IMR-90 (cell line): Measurements from ENCODE around the gene CNOT6. TPM values are rescaled to one million over a fixed set of nuclear protein-coding genes. Genes with fewer than 3 reads are reported as not detected.

ENCODE experiments used
- ATAC-seq: fragments of 200-7000 bp; cut with Tn5 transposase; 2 replicates; pipeline ENCODE4 v1.9.1; 2020; ENCODE audit warnings: low read depth, mild to moderate bottlenecking, moderate library complexity
- BruUV-seq: library from RNA; stranded (reverse); fragments of 400-500 nt; replicated peaks from 2 replicates; lab custom pipeline; 2021; lab: Mats Ljungman, UMichigan
- CTCF ChIA-PET: fragments of 300-600 bp; formaldehyde crosslinking; extraction: SDS; loops from one replicate; lab custom pipeline; 2021; ENCODE audit warnings: antibody characterized with exemption; lab: Yijun Ruan, JAX
- POLR2A ChIA-PET: fragments of 300-600 bp; sonication (Branson Sonifier 250); formaldehyde crosslinking; loops from one replicate; lab custom pipeline; 2022; ENCODE audit warnings: antibody characterized with exemption; ENCODE audit not compliant: unreplicated experiment; lab: Charles Lee
- DNase-seq: peaks from one replicate; pipeline ENCODE4 v3.0.0; 2013
- H2AFZ ChIP-seq: replicated peaks from 2 replicates; pipeline ENCODE3; 2013; ENCODE audit warnings: low read length, mild to moderate bottlenecking; ENCODE audit not compliant: poor library complexity
- H2AK5ac ChIP-seq: 2 replicates; pipeline ENCODE4 v1.6.1; 2013; ENCODE audit warnings: low read depth, low read length, inconsistent platforms
- H2AK9ac ChIP-seq: replicated peaks from 2 replicates; pipeline ENCODE3; 2013; ENCODE audit warnings: mild to moderate bottlenecking, low read depth, low read length, moderate library complexity; ENCODE audit not compliant: poor library complexity
- H2BK120ac ChIP-seq: 2 replicates; pipeline ENCODE4 v1.6.1; 2013; ENCODE audit warnings: low read depth, low read length, inconsistent platforms
- H2BK15ac ChIP-seq: 3 replicates; pipeline ENCODE4 v1.6.1; 2013; ENCODE audit warnings: low read depth, low read length, inconsistent platforms
- H2BK20ac ChIP-seq: 2 replicates; pipeline ENCODE4 v1.6.1; 2013; ENCODE audit warnings: low read depth, mild to moderate bottlenecking, inconsistent platforms, low read length, moderate library complexity
- H2BK5ac ChIP-seq: 2 replicates; pipeline ENCODE4 v1.6.1; 2013; ENCODE audit warnings: mild to moderate bottlenecking, low read depth, low read length, inconsistent platforms; ENCODE audit not compliant: poor library complexity, severe bottlenecking
- H3K14ac ChIP-seq: replicated peaks from 2 replicates; pipeline ENCODE4 v1.6.1; 2013; ENCODE audit warnings: low read depth, low read length, inconsistent platforms
- H3K18ac ChIP-seq: 2 replicates; pipeline ENCODE4 v1.6.1; 2013; ENCODE audit warnings: low read depth, low read length, control low read depth
- H3K23ac ChIP-seq: 2 replicates; pipeline ENCODE4 v1.6.1; 2013; ENCODE audit warnings: low read depth, low read length, inconsistent platforms
- H3K27ac ChIP-seq: 2 replicates; pipeline ENCODE4 v1.5.1; 2013; ENCODE audit warnings: mild to moderate bottlenecking, control low read depth, low read length; ENCODE audit not compliant: insufficient read depth
- H3K27me3 ChIP-seq: 2 replicates; pipeline ENCODE4 v1.6.1; 2013; ENCODE audit warnings: low read length; ENCODE audit not compliant: control insufficient read depth, insufficient read depth
- H3K36me3 ChIP-seq: 2 replicates; pipeline ENCODE4 v1.6.1; 2013; ENCODE audit warnings: low read length, mixed read lengths; ENCODE audit not compliant: control insufficient read depth, insufficient read depth
- H3K4ac ChIP-seq: 2 replicates; pipeline ENCODE4 v1.6.1; 2013; ENCODE audit warnings: low read depth, low read length, inconsistent platforms
- H3K4me1 ChIP-seq: 2 replicates; pipeline ENCODE4 v1.6.1; 2013; ENCODE audit warnings: low read length, mixed read lengths; ENCODE audit not compliant: control insufficient read depth, insufficient read depth
- H3K4me2 ChIP-seq: 2 replicates; pipeline ENCODE4 v1.6.1; 2013; ENCODE audit warnings: low read depth, mild to moderate bottlenecking, control low read depth, low read length, moderate library complexity
- H3K4me3 ChIP-seq: 2 replicates; pipeline ENCODE4 v1.5.1; 2013; ENCODE audit warnings: low read depth, mild to moderate bottlenecking, control low read depth, low read length, moderate library complexity; ENCODE audit not compliant: insufficient read depth
- H3K56ac ChIP-seq: 2 replicates; pipeline ENCODE4 v1.6.1; 2013; ENCODE audit warnings: low read length, inconsistent platforms; ENCODE audit not compliant: insufficient read depth; ENCODE audit errors: extremely low read depth
- H3K79me1 ChIP-seq, 2 experiments: 2 replicates each; pipeline ENCODE4 v1.6.1; 2013; ENCODE audit warnings: low read length in 2 of 2, inconsistent platforms in 1 of 2, low read depth in 1 of 2
- H3K9ac ChIP-seq: 2 replicates; pipeline ENCODE4 v1.6.1; 2013; ENCODE audit warnings: low read depth, low read length, control low read depth
- H3K9me1 ChIP-seq: 2 replicates; pipeline ENCODE4 v1.6.1; 2013; ENCODE audit warnings: low read length, inconsistent platforms; ENCODE audit not compliant: insufficient read depth
- H3K9me3 ChIP-seq: 2 replicates; pipeline ENCODE4 v1.6.1; 2013; ENCODE audit warnings: low read length; ENCODE audit not compliant: control insufficient read depth, insufficient read depth
- H4K20me1 ChIP-seq: 2 replicates; pipeline ENCODE4 v1.6.1; 2013; ENCODE audit warnings: low read length, inconsistent platforms; ENCODE audit not compliant: insufficient read depth
- H4K5ac ChIP-seq: 2 replicates; pipeline ENCODE4 v1.6.1; 2013; ENCODE audit warnings: mild to moderate bottlenecking, low read depth, low read length, control low read depth
- H4K8ac ChIP-seq, 2 experiments: 2 replicates each; pipeline ENCODE4 v1.6.1; 2013; ENCODE audit warnings: low read depth in 2 of 2, low read length in 2 of 2, control low read depth in 1 of 2, inconsistent platforms in 1 of 2
- H4K91ac ChIP-seq: 2 replicates; pipeline ENCODE4 v1.6.1; 2013; ENCODE audit warnings: low read depth, low read length, inconsistent platforms; ENCODE audit not compliant: insufficient read depth
- CHD1 ChIP-seq: IDR thresholded peaks from 2 replicates; pipeline ENCODE4 v1.6.1; 2012; ENCODE audit warnings: low read depth, low read length, improper control_type of control experiment
- MAFK ChIP-seq: IDR thresholded peaks from 2 replicates; pipeline ENCODE4 v1.6.1; 2012; ENCODE audit warnings: low read depth, low read length, improper control_type of control experiment
- MXI1 ChIP-seq: IDR thresholded peaks from 2 replicates; pipeline ENCODE4 v1.6.1; 2012; ENCODE audit warnings: low read depth, mild to moderate bottlenecking, low read length, moderate library complexity, borderline replicate concordance
- NFE2L2 ChIP-seq: fragments of 150-350 bp; IDR thresholded peaks from 2 replicates; pipeline ENCODE4 v1.6.1; 2016; ENCODE audit warnings: low read depth, mild to moderate bottlenecking, low read length
- RAD21 ChIP-seq: IDR thresholded peaks from 2 replicates; pipeline ENCODE4 v1.6.1; 2012; ENCODE audit warnings: low read length, improper control_type of control experiment
- RFX5 ChIP-seq: IDR thresholded peaks from 2 replicates; pipeline ENCODE4 v1.8.0; 2012; ENCODE audit warnings: low read depth, mild to moderate bottlenecking, low read length, moderate library complexity
- WGBS, 2 experiments: methylation state at CpG; one replicate each; pipeline versions ENCODE4 v1.1.5 to v1.1.7; 2013; ENCODE audit warnings: missing lambda C conversion rate in 2 of 2; ENCODE audit not compliant: insufficient read length in 1 of 2; ENCODE audit errors: extremely low coverage in 2 of 2; 5-methylcytosine and 5-hydroxymethylcytosine counted together
- dilution Hi-C: fragments of 300-500 bp; cut with HindIII; formaldehyde crosslinking; loops from one replicate; pipeline ENCODE4 v1.14.3; 2018; ENCODE audit warnings: low sequenced_read_pairs; ENCODE audit not compliant: unreplicated experiment
- in situ Hi-C: fragments of 300-500 bp; cut with MboI; formaldehyde crosslinking; loops from 3 replicates; pipeline ENCODE4 v1.14.3; 2019; ENCODE audit warnings: low sequenced_read_pairs, inconsistent platforms, mixed read lengths
- intact Hi-C: fragments of 100-400 bp; cut with micrococcal nuclease; formaldehyde crosslinking; loops from 2 replicates; pipeline ENCODE4 v1.10.0; 2022
- polyA plus RNA-seq, 3 experiments: library from polyadenylated mRNA; depleted of rRNA; stranded (reverse); fragments of >200 nt; gene quantifications; 2 replicates each; pipeline ENCODE4 v1.2.3, GENCODE V29; 2012; ENCODE audit warnings: low replicate concordance in 1 of 3
- total RNA-seq: library from RNA; depleted of rRNA; stranded (reverse); fragments of >200 nt; gene quantifications from 2 replicates; pipeline ENCODE4 v1.2.3, GENCODE V29; 2012
- TF ChIP-seq, protein P1 (sequence below): fragments of 150-350 bp; IDR thresholded peaks from 2 replicates; pipeline ENCODE4 v1.6.1; 2017; ENCODE audit warnings: mild to moderate bottlenecking, antibody characterized with exemption, low read length, low read depth

Gene CNOT6
- total and polyA plus RNA-seq, 2 of the 4 experiments (the other 2 are of a cell fraction): 9.7 to 10.8 TPM

- DNase-seq: no peak
- TF ChIP-seq CHD1: no peak
- no peak for TF ChIP-seq MAFK
- TF ChIP-seq, protein P1, sequence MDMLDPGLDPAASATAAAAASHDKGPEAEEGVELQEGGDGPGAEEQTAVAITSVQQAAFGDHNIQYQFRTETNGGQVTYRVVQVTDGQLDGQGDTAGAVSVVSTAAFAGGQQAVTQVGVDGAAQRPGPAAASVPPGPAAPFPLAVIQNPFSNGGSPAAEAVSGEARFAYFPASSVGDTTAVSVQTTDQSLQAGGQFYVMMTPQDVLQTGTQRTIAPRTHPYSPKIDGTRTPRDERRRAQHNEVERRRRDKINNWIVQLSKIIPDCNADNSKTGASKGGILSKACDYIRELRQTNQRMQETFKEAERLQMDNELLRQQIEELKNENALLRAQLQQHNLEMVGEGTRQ: no peak
- TF ChIP-seq RFX5: no peak
- TF ChIP-seq MXI1: no peak
- no peak for TF ChIP-seq RAD21
- no peak for TF ChIP-seq NFE2L2
- no peak overlapping the region for H4K8ac ChIP-seq
- in situ Hi-C loops (no loop called here), dilution Hi-C loops (no loop called here), intact Hi-C loops (no loop called here)
- 60% methylated on average over 2 of the region's 10 CpGs; no CpG with 5 or more reads in 1 of the 2 experiments for WGBS, 2 experiments
- H4K20me1 ChIP-seq: no peaks in the 10 kb centered on the region; the same call in 1 of the 2 replicates
- H3K4me1 ChIP-seq: no peaks in the 10 kb centered on the region
- H2BK5ac ChIP-seq: no peak overlapping the region
- H2AK5ac ChIP-seq: no peak overlapping the region
- no peak overlapping the region for H2BK120ac ChIP-seq
- H2BK15ac ChIP-seq: no peak overlapping the region
- ChIA-PET POLR2A (no interaction called here), CTCF (no interaction called here)
- no TSS peak for BruUV-seq
- peak overlapping the region; percentile 13 for H2AFZ ChIP-seq
- no peak overlapping the region for H2BK20ac ChIP-seq
- H3K79me1 ChIP-seq: no peaks in the 10 kb centered on the region
- no peak overlapping the region for H3K4me3 ChIP-seq
- no peak overlapping the region for H4K91ac ChIP-seq
- no peak overlapping the region for H4K5ac ChIP-seq
- H3K14ac ChIP-seq: no peak overlapping the region
- H3K27me3 ChIP-seq: peaks cover 2% of the 10 kb centered on the region; the same call in 1 of the 2 replicates
- no peak overlapping the region for H2AK9ac ChIP-seq
- no peak overlapping the region for H3K56ac ChIP-seq
- H3K27ac ChIP-seq: no peak overlapping the region
- no peaks in the 10 kb centered on the region for H3K9me1 ChIP-seq
- no peak overlapping the region for H3K9ac ChIP-seq
- H3K4me2 ChIP-seq: no peak overlapping the region
- no peaks in the 10 kb centered on the region for H3K36me3 ChIP-seq
- H3K18ac ChIP-seq: no peak overlapping the region
- ATAC-seq: no peak
- no peaks in the 10 kb centered on the region for H3K9me3 ChIP-seq
- no peak overlapping the region for H3K23ac ChIP-seq
- no peak overlapping the region for H3K4ac ChIP-seq
Measured at GRCh38 chr5:180625125-180625790, 131.1 kb downstream of the CNOT6 start.
